GM10266 (cell line): Measurements from ENCODE around the gene SMTNL2.

Experiments used
- DNase-seq: peaks from one replicate; pipeline ENCODE4 v3.0.0; 2012; ENCODE audit errors: extremely low spot score
- CTCF ChIP-seq: IDR thresholded peaks from 2 replicates; pipeline ENCODE4 v1.5.1; 2012; ENCODE audit warnings: mild to moderate bottlenecking, low read depth; ENCODE audit not compliant: control insufficient read depth, insufficient read depth; ENCODE audit errors: missing control alignments

The SMTNL2 gene

DNA sequence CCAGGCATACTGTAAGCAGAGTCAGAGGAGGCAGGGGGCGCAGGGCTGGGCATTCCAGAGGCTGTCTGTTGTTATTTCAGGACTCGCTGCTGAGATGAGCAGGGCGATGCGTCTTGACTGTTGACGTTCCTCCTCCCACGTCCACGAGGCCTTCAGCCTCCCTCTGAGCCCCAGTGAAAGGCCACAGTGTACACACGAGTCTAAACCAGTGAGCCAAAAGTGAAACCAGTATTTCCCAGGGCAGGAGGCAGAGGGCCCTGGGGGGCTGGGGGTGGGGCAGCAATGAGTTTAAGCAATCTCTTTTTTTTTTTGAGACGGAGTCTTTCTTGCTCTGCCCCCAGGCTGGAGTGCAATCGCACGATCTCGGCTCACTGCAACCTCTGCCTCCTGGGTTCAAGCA is 21.5 kb downstream of the SMTNL2 start:
- peak; percentile 49 for DNase-seq
- no peak for TF ChIP-seq CTCF

GRCh38 chr17:4607261-4607741 is 23.0 kb downstream of the SMTNL2 start:
- no peak for TF ChIP-seq CTCF
- no peak for DNase-seq

DNA sequence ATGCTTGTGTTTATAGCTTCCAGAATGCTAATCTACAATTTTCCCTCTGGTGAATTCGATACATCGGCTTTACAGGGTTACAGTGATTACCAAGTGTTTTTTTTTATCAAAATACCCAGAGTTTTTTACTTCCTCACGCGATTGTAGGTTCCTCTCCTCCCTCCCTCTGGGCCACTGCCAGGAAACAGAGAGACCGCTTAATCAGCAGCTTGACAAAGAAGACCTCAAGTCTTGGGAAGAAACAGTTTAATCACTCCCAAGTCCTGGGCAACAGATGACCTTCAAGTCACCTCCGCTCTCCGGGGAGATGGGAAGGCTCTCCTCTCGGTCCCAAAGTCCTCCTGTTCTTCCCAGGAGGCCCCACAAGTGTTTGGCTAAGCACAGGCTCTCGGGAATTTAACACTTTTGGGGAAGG is 23.5 kb downstream of the SMTNL2 start:
- TF ChIP-seq CTCF, result no peak
- peak; percentile 4 for DNase-seq

DNA sequence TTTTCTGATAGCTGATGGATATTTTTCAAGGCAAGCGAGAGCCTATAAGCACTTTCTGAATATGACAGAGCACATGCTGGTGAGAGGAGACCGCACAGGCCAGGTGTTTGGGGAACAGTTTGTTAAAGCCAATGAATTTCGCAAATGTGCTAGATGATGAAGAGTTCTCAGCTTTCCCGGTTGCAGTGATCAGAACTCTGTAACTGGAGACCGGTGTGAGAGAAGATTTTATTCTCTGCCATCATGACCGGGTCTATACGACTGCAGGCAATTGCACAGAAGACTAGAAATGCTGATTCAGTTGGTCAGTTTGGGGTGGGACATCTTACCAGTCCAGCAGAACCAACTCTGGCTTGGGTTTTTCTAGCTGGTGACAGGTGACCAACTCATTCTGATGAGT is 25.4 kb downstream of the SMTNL2 start:
- DNase-seq, result peak; percentile 3
- no peak for TF ChIP-seq CTCF

- DNase-seq, result no peak
- no peak for TF ChIP-seq CTCF
Observed at GRCh38 chr17:4610162-4610561, 25.8 kb downstream of the SMTNL2 start.

DNA sequence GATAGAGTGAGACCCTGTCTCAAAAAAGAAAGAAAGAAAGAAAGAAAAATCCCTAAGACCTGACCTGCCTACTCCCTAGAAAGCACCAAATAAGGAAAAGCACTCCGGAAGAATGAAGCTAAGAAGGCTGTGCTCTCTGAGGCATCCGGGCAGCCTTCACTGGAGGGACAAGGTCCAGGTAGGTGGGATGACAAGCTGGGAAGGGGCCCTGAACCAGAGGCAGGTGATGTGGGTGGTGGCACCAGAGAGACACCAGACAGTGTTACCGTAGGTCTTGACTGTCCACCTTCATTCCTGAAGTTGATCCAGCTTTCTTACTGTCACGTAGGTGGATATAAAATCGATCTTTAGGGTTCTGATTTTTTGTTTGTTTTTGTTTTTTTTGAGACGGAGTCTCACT is 26.3 kb downstream of the SMTNL2 start:
- no peak for DNase-seq
- no peak for TF ChIP-seq CTCF

DNA sequence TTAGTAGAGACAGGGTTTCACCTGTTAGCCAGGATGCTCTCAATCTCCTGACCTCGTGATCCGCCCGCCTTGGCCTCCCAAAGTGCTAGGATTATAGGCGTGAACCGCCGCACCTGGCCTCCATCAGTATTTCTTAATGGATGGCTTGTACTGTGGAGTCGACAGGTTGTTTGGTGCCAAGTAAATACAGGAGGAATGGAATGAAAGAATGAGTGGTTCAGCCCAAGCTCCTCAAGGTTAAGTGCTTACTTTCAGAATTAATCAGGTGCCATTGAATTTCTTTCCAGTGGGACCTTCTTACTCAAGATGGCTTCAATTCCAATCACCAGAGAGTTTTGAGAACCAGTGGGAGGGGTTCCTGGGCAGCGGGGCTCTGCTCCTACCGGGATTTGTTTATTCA is 32.1 kb downstream of the SMTNL2 start:
- DNase-seq, result no peak
- TF ChIP-seq CTCF, result no peak
